Osteocyte (in vitro differentiated cells): ENCODE data around the gene NOC2L. TPM values are rescaled to one million over a fixed set of nuclear protein-coding genes. Genes with fewer than 3 reads are reported as not detected.

Source experiments
- DNase-seq: peaks from one replicate; pipeline ENCODE4 v3.0.0; 2021; ENCODE audit warnings: mixed read lengths; ENCODE audit not compliant: unreplicated experiment; ENCODE audit errors: extremely low spot score
- H3K27ac Mint-ChIP-seq: one replicate; pipeline ENCODE4 v1.8.0; 2021; ENCODE audit warnings: mild to moderate bottlenecking, mixed read lengths; ENCODE audit not compliant: unreplicated experiment
- H3K27me3 Mint-ChIP-seq: one replicate; pipeline ENCODE4 v1.8.0; 2021; ENCODE audit warnings: mixed read lengths; ENCODE audit not compliant: unreplicated experiment
- H3K36me3 Mint-ChIP-seq: one replicate; pipeline ENCODE4 v1.8.0; 2021; ENCODE audit warnings: mixed read lengths; ENCODE audit not compliant: unreplicated experiment
- H3K4me1 Mint-ChIP-seq: one replicate; pipeline ENCODE4 v1.8.0; 2021; ENCODE audit warnings: mixed read lengths; ENCODE audit not compliant: unreplicated experiment
- H3K4me3 Mint-ChIP-seq: one replicate; pipeline ENCODE4 v1.8.0; 2021; ENCODE audit warnings: mild to moderate bottlenecking, moderate library complexity, mixed read lengths; ENCODE audit not compliant: unreplicated experiment
- H3K9me3 Mint-ChIP-seq: one replicate; pipeline ENCODE4 v1.8.0; 2021; ENCODE audit warnings: mixed read lengths; ENCODE audit not compliant: unreplicated experiment
- CTCF ChIP-seq: fragments of 200-600 bp; sonication (generic); IDR thresholded peaks from 2 replicates; pipeline ENCODE4 v1.5.0; 2021; ENCODE audit warnings: antibody characterized with exemption, mild to moderate bottlenecking, moderate library complexity
- total RNA-seq: library from RNA; stranded (reverse); gene quantifications from 2 replicates; pipeline ENCODE4 v1.2.1, GENCODE V29; 2021

NOC2L gene
- total RNA-seq, 1 donor from 2014 or later = 60.5 TPM

GRCh38 chr1:975365-975764, 16.3 kb upstream of the NOC2L start:
- peaks cover 5% of the 10 kb centered on the region for H3K4me1 Mint-ChIP-seq

GRCh38 chr1:974687-975328, 15.8 kb upstream of the NOC2L start:
- Mint-ChIP-seq H3K27me3 (no peaks in the 10 kb centered on the region), H3K4me1 (peaks cover 5% of the 10 kb centered on the region), H3K36me3 (no peaks in the 10 kb centered on the region), H3K4me3 (no peak overlapping the region), H3K9me3 (no peaks in the 10 kb centered on the region), H3K27ac (no peak overlapping the region)
- no peak for TF ChIP-seq CTCF
- no peak for DNase-seq

More at GRCh38 chr1:975365-975764, 16.3 kb upstream of the NOC2L start:
- Mint-ChIP-seq H3K27me3 (no peaks in the 10 kb centered on the region), H3K36me3 (no peaks in the 10 kb centered on the region), H3K27ac (no peak overlapping the region), H3K4me3 (no peak overlapping the region), H3K9me3 (no peaks in the 10 kb centered on the region)
- no peak for DNase-seq
- TF ChIP-seq CTCF = no peak

GRCh38 chr1:974293-974640, 15.2 kb upstream of the NOC2L start:
- Mint-ChIP-seq H3K9me3 (no peaks in the 10 kb centered on the region), H3K27ac (no peak overlapping the region), H3K4me1 (peaks cover 5% of the 10 kb centered on the region), H3K36me3 (no peaks in the 10 kb centered on the region), H3K4me3 (no peak overlapping the region), H3K27me3 (no peaks in the 10 kb centered on the region)
- no peak for DNase-seq
- no peak for TF ChIP-seq CTCF

- no peak for DNase-seq
- H3K9me3 Mint-ChIP-seq = no peaks in the 10 kb centered on the region
- no peak for TF ChIP-seq CTCF
- H3K36me3 Mint-ChIP-seq = no peaks in the 10 kb centered on the region
- H3K27ac Mint-ChIP-seq = no peak overlapping the region
- H3K27me3 Mint-ChIP-seq = no peaks in the 10 kb centered on the region
- no peak overlapping the region for H3K4me3 Mint-ChIP-seq
- H3K4me1 Mint-ChIP-seq = peaks cover 5% of the 10 kb centered on the region
These were observed 14.6 kb upstream of the NOC2L start for GRCh38 chr1:973459-974292.

- DNase-seq = no peak
- Mint-ChIP-seq H3K4me1 (no peaks in the 10 kb centered on the region), H3K4me3 (no peak overlapping the region), H3K27ac (no peak overlapping the region), H3K27me3 (no peaks in the 10 kb centered on the region), H3K36me3 (no peaks in the 10 kb centered on the region), H3K9me3 (no peaks in the 10 kb centered on the region)
- no peak for TF ChIP-seq CTCF
These were observed 13.8 kb upstream of the NOC2L start for GRCh38 chr1:972726-973458.
